Measurements from ENCODE around the gene PLTP.
A peak's percentile ranks its signal among the peaks of the same experiment; 100 is the strongest.

PLTP gene

GRCh38 chr20:45919542-45920399 lies 7.8 kb upstream of the PLTP start:
- no peak for TF ChIP-seq CTCF (IDR thresholded peaks at IDR 0.05; ENCODE audit: low read depth, low read length)
- DNase-seq (ENCODE audit: low read depth, low spot score) = peak; percentile 90
- H3K4me3 ChIP-seq (ENCODE audit: low read depth, low read length) = no peak overlapping the region
- in situ Hi-C loops (cut with HindIII; ENCODE audit: low sequenced_read_pairs) = no loop called here

GRCh38 chr20:45918779-45919537 lies 7.0 kb upstream of the PLTP start:
- in situ Hi-C loops (cut with HindIII; ENCODE audit: low sequenced_read_pairs) = no loop called here
- DNase-seq (ENCODE audit: low read depth, low spot score) = no peak
- H3K4me3 ChIP-seq (ENCODE audit: low read depth, low read length) = no peak overlapping the region
- TF ChIP-seq CTCF (IDR thresholded peaks at IDR 0.05; ENCODE audit: low read depth, low read length) = no peak

GRCh38 chr20:45918182-45918737 lies 6.3 kb upstream of the PLTP start:
- in situ Hi-C loops (cut with HindIII; ENCODE audit: low sequenced_read_pairs) = no loop called here
- DNase-seq (ENCODE audit: low read depth, low spot score) = peak; percentile 46
- no peak for TF ChIP-seq CTCF (IDR thresholded peaks at IDR 0.05; ENCODE audit: low read depth, low read length)
- no peak overlapping the region for H3K4me3 ChIP-seq (ENCODE audit: low read depth, low read length)

GRCh38 chr20:45917790-45918141 lies 5.8 kb upstream of the PLTP start:
- TF ChIP-seq CTCF (IDR thresholded peaks at IDR 0.05; ENCODE audit: low read depth, low read length) = no peak
- in situ Hi-C loops (cut with HindIII; ENCODE audit: low sequenced_read_pairs) = no loop called here
- H3K4me3 ChIP-seq (ENCODE audit: low read depth, low read length) = no peak overlapping the region
- no peak for DNase-seq (ENCODE audit: low read depth, low spot score)

GRCh38 chr20:45913116-45913515 lies 1.2 kb upstream of the PLTP start:
- no peak for TF ChIP-seq CTCF (IDR thresholded peaks at IDR 0.05; ENCODE audit: low read depth, low read length)
- no peak for DNase-seq (ENCODE audit: low read depth, low spot score)
- in situ Hi-C loops (cut with HindIII; ENCODE audit: low sequenced_read_pairs) = no loop called here
- H3K4me3 ChIP-seq (ENCODE audit: low read depth, low read length) = no peak overlapping the region

GRCh38 chr20:45912344-45912682 lies 358 bp upstream of the PLTP start:
- in situ Hi-C loops (cut with HindIII; ENCODE audit: low sequenced_read_pairs) = no loop called here

More at GRCh38 chr20:45912344-45912682, 358 bp upstream of the PLTP start:
- peak overlapping the region; percentile 56 for H3K4me3 ChIP-seq (ENCODE audit: low read depth, low read length)
- TF ChIP-seq CTCF (IDR thresholded peaks at IDR 0.05; ENCODE audit: low read depth, low read length) = no peak
- DNase-seq (ENCODE audit: low read depth, low spot score) = no peak
